T-helper 2 cell treated with Interferon-gamma antibody and Interleukin-4, amounts not matched to agents 5 μg/mL and 100 μg/mL, for 36 hours (primary cell): Measurements from ENCODE around the gene HIBCH.
"Not testable (repeated sequence)": the region's sequence is repeated elsewhere in the genome, so short reads cannot be mapped to it uniquely, and the experiment has no call there.

Experiments used
- DNase-seq: peaks from one replicate; pipeline ENCODE4 v3.0.0; 2021; ENCODE audit warnings: low spot score
- H3K27ac Mint-ChIP-seq: one replicate; pipeline ENCODE4 v1.8.0; 2021; ENCODE audit warnings: mild to moderate bottlenecking, mixed read lengths
- H3K27me3 Mint-ChIP-seq: one replicate; pipeline ENCODE4 v1.8.0; 2021; ENCODE audit warnings: low read depth, mixed read lengths
- H3K36me3 Mint-ChIP-seq: one replicate; pipeline ENCODE4 v1.8.0; 2021; ENCODE audit warnings: low read depth, mixed read lengths
- H3K4me1 Mint-ChIP-seq: one replicate; pipeline ENCODE4 v1.8.0; 2021; ENCODE audit warnings: low read depth, mixed read lengths
- H3K4me3 Mint-ChIP-seq: one replicate; pipeline ENCODE4 v1.8.0; 2022; ENCODE audit warnings: mild to moderate bottlenecking, moderate library complexity, mixed read lengths
- H3K9me3 Mint-ChIP-seq: one replicate; pipeline ENCODE4 v1.8.0; 2021; ENCODE audit warnings: mixed read lengths

Gene HIBCH

GRCh38 chr2:190270298-190270697 is 49.3 kb downstream of the HIBCH start:
- DNase-seq = no peak
- Mint-ChIP-seq H3K4me1 (no peaks in the 10 kb centered on the region), H3K9me3 (peaks cover 2% of the 10 kb centered on the region), H3K27me3 (no peaks in the 10 kb centered on the region), H3K4me3 (no peak overlapping the region), H3K27ac (no peak overlapping the region), H3K36me3 (peaks cover 12% of the 10 kb centered on the region)

- not testable (repeated sequence) for H3K9me3 Mint-ChIP-seq, H3K27ac Mint-ChIP-seq, H3K4me3 Mint-ChIP-seq, H3K4me1 Mint-ChIP-seq, DNase-seq, H3K27me3 Mint-ChIP-seq
- H3K36me3 Mint-ChIP-seq = peaks cover 13% of the 10 kb centered on the region
Observed at GRCh38 chr2:190269699-190270098, 49.9 kb downstream of the HIBCH start.

GRCh38 chr2:190267302-190267701 is 52.3 kb downstream of the HIBCH start:
- H3K9me3 Mint-ChIP-seq = peaks cover 8% of the 10 kb centered on the region
- H3K4me3 Mint-ChIP-seq = no peak overlapping the region
- H3K27ac Mint-ChIP-seq = no peak overlapping the region
- no peaks in the 10 kb centered on the region for H3K27me3 Mint-ChIP-seq
- no peak for DNase-seq
- H3K4me1 Mint-ChIP-seq = no peaks in the 10 kb centered on the region
- peaks cover 14% of the 10 kb centered on the region for H3K36me3 Mint-ChIP-seq

- Mint-ChIP-seq H3K27me3 (no peaks in the 10 kb centered on the region), H3K4me1 (no peaks in the 10 kb centered on the region), H3K27ac (no peak overlapping the region), H3K36me3 (peaks cover 14% of the 10 kb centered on the region), H3K4me3 (no peak overlapping the region), H3K9me3 (peaks cover 8% of the 10 kb centered on the region)
- DNase-seq = no peak
Observed at GRCh38 chr2:190266314-190266713, 53.3 kb downstream of the HIBCH start.

GRCh38 chr2:190261851-190262250 is 57.8 kb downstream of the HIBCH start:
- Mint-ChIP-seq H3K4me1 (no peaks in the 10 kb centered on the region), H3K36me3 (peaks cover 37% of the 10 kb centered on the region), H3K4me3 (no peak overlapping the region), H3K9me3 (peaks cover 26% of the 10 kb centered on the region), H3K27me3 (no peaks in the 10 kb centered on the region), H3K27ac (no peak overlapping the region)
- DNase-seq = no peak

- H3K27me3 Mint-ChIP-seq = no peaks in the 10 kb centered on the region
- H3K4me3 Mint-ChIP-seq = no peak overlapping the region
- no peak overlapping the region for H3K27ac Mint-ChIP-seq
- no peak for DNase-seq
- H3K9me3 Mint-ChIP-seq = peaks cover 23% of the 10 kb centered on the region
- H3K4me1 Mint-ChIP-seq = no peaks in the 10 kb centered on the region
- peaks cover 35% of the 10 kb centered on the region for H3K36me3 Mint-ChIP-seq
Observed at GRCh38 chr2:190256087-190256486, 63.5 kb downstream of the HIBCH start.

GRCh38 chr2:190255676-190256075 is 64.0 kb downstream of the HIBCH start:
- no peak for DNase-seq
- Mint-ChIP-seq H3K36me3 (peaks cover 35% of the 10 kb centered on the region), H3K4me3 (no peak overlapping the region), H3K4me1 (no peaks in the 10 kb centered on the region), H3K27ac (no peak overlapping the region), H3K9me3 (peaks cover 23% of the 10 kb centered on the region), H3K27me3 (no peaks in the 10 kb centered on the region)

GRCh38 chr2:190254063-190254850 is 65.4 kb downstream of the HIBCH start:
- Mint-ChIP-seq H3K36me3 (peaks cover 29% of the 10 kb centered on the region), H3K4me3 (no peak overlapping the region), H3K9me3 (peaks cover 23% of the 10 kb centered on the region), H3K27me3 (no peaks in the 10 kb centered on the region), H3K27ac (no peak overlapping the region), H3K4me1 (no peaks in the 10 kb centered on the region)
- no peak for DNase-seq

- Mint-ChIP-seq H3K27me3 (no peaks in the 10 kb centered on the region), H3K4me1 (no peaks in the 10 kb centered on the region), H3K36me3 (peaks cover 8% of the 10 kb centered on the region), H3K9me3 (no peaks in the 10 kb centered on the region), H3K27ac (no peak overlapping the region), H3K4me3 (no peak overlapping the region)
- no peak for DNase-seq
Observed at GRCh38 chr2:190250421-190250820, 69.2 kb downstream of the HIBCH start.

- Mint-ChIP-seq H3K27me3 (no peaks in the 10 kb centered on the region), H3K27ac (no peak overlapping the region), H3K9me3 (peaks cover 7% of the 10 kb centered on the region), H3K4me1 (no peaks in the 10 kb centered on the region), H3K4me3 (no peak overlapping the region), H3K36me3 (peaks cover 19% of the 10 kb centered on the region)
- DNase-seq = no peak
Observed at GRCh38 chr2:190235551-190236075, 84.0 kb downstream of the HIBCH start.

GRCh38 chr2:190235101-190235500 is 84.5 kb downstream of the HIBCH start:
- Mint-ChIP-seq H3K27ac (no peak overlapping the region), H3K4me1 (no peaks in the 10 kb centered on the region), H3K9me3 (peaks cover 2% of the 10 kb centered on the region), H3K27me3 (no peaks in the 10 kb centered on the region), H3K36me3 (peaks cover 14% of the 10 kb centered on the region), H3K4me3 (no peak overlapping the region)
- no peak for DNase-seq

GRCh38 chr2:190223989-190224388 is 95.6 kb downstream of the HIBCH start:
- H3K4me1 Mint-ChIP-seq, H3K27me3 Mint-ChIP-seq, DNase-seq, H3K4me3 Mint-ChIP-seq, H3K27ac Mint-ChIP-seq: not testable (repeated sequence)
- Mint-ChIP-seq H3K9me3 (peaks cover 14% of the 10 kb centered on the region), H3K36me3 (peaks cover 27% of the 10 kb centered on the region)

GRCh38 chr2:190222745-190223144 is 96.9 kb downstream of the HIBCH start:
- not testable (repeated sequence) for H3K4me1 Mint-ChIP-seq, H3K27me3 Mint-ChIP-seq, DNase-seq, H3K4me3 Mint-ChIP-seq, H3K9me3 Mint-ChIP-seq, H3K27ac Mint-ChIP-seq
- H3K36me3 Mint-ChIP-seq = peaks cover 23% of the 10 kb centered on the region

GRCh38 chr2:190221429-190221828 is 98.2 kb downstream of the HIBCH start:
- Mint-ChIP-seq H3K27ac (no peak overlapping the region), H3K4me3 (no peak overlapping the region), H3K27me3 (no peaks in the 10 kb centered on the region), H3K36me3 (peaks cover 15% of the 10 kb centered on the region), H3K4me1 (peaks cover 2% of the 10 kb centered on the region), H3K9me3 (no peaks in the 10 kb centered on the region)
- no peak for DNase-seq

- H3K4me1 Mint-ChIP-seq = peaks cover 5% of the 10 kb centered on the region
- H3K36me3 Mint-ChIP-seq = peaks cover 15% of the 10 kb centered on the region
- no peak for DNase-seq
- H3K9me3 Mint-ChIP-seq = no peaks in the 10 kb centered on the region
- H3K27me3 Mint-ChIP-seq = no peaks in the 10 kb centered on the region
- H3K27ac Mint-ChIP-seq = no peak overlapping the region
- H3K4me3 Mint-ChIP-seq = no peak overlapping the region
Observed at GRCh38 chr2:190219186-190219585, 100.4 kb downstream of the HIBCH start.
